HG03457 (cell line): ENCODE results near the gene DNAH8.

Experiments used
- ATAC-seq: cut with Tn5 transposase; IDR thresholded peaks from one replicate; pipeline ENCODE4 v1.9.1; 2021; ENCODE audit warnings: moderate number of reproducible peaks; ENCODE audit not compliant: unreplicated experiment

DNAH8 gene

GRCh38 chr6:39062014-39062740 is 347.1 kb downstream of the DNAH8 start:
- no peak for ATAC-seq

GRCh38 chr6:39063526-39063925 is 348.4 kb downstream of the DNAH8 start:
- ATAC-seq = no peak

GRCh38 chr6:39065561-39065960 is 350.4 kb downstream of the DNAH8 start:
- ATAC-seq = no peak

GRCh38 chr6:39068391-39068790 is 353.3 kb downstream of the DNAH8 start:
- ATAC-seq = no peak

GRCh38 chr6:39072830-39073229 is 357.7 kb downstream of the DNAH8 start:
- no peak for ATAC-seq

GRCh38 chr6:39073471-39074355 is 358.6 kb downstream of the DNAH8 start:
- ATAC-seq = no peak

- ATAC-seq = no peak
These were observed 359.4 kb downstream of the DNAH8 start for GRCh38 chr6:39074486-39074885.

- ATAC-seq = no peak
These were observed 360.0 kb downstream of the DNAH8 start for GRCh38 chr6:39075010-39075686.

GRCh38 chr6:39075807-39076622 is 360.9 kb downstream of the DNAH8 start:
- ATAC-seq = no peak

GRCh38 chr6:39076623-39077535 is 361.8 kb downstream of the DNAH8 start:
- no peak for ATAC-seq

- no peak for ATAC-seq
These were observed 362.9 kb downstream of the DNAH8 start for GRCh38 chr6:39077882-39078594.

GRCh38 chr6:39078695-39079094 is 363.6 kb downstream of the DNAH8 start:
- ATAC-seq = no peak

- ATAC-seq = no peak
These were observed 364.4 kb downstream of the DNAH8 start for GRCh38 chr6:39079197-39080125.
